H7 (cell line): Measurements from ENCODE around the gene LYRM4. TPM values are rescaled to one million over a fixed set of nuclear protein-coding genes. Genes with fewer than 3 reads are reported as not detected.

Experiments used
- DNase-seq: peaks from one replicate; pipeline ENCODE4 v3.0.0; 2012
- H3K27me3 ChIP-seq: 2 replicates; pipeline ENCODE4 v1.6.0; 2011; ENCODE audit warnings: mild to moderate bottlenecking, low read length; ENCODE audit not compliant: control insufficient read depth, insufficient read depth
- H3K36me3 ChIP-seq: replicated peaks from 2 replicates; pipeline ENCODE4 v1.5.1; 2011; ENCODE audit warnings: low read length; ENCODE audit not compliant: control insufficient read depth, insufficient read depth
- H3K4me3 ChIP-seq: 2 replicates; pipeline ENCODE4 v1.5.1; 2011; ENCODE audit warnings: low read depth, mild to moderate bottlenecking, control low read depth, low read length, moderate library complexity; ENCODE audit not compliant: insufficient read depth
- total RNA-seq: library from RNA; depleted of rRNA; stranded (reverse); fragments of >200 nt; shearing (Covaris generic); gene quantifications from 2 replicates; pipeline ENCODE4 v1.2.3, GENCODE V29; 2014

Gene LYRM4
- total RNA-seq, 1 experiment from 2014 or later: 45.6 TPM

GRCh38 chr6:5290097-5290496 lies 29.3 kb upstream of the LYRM4 start:
- no peaks in the 10 kb centered on the region for H3K27me3 ChIP-seq
- no peak overlapping the region for H3K4me3 ChIP-seq
- H3K36me3 ChIP-seq: no peaks in the 10 kb centered on the region
- no peak for DNase-seq

DNA sequence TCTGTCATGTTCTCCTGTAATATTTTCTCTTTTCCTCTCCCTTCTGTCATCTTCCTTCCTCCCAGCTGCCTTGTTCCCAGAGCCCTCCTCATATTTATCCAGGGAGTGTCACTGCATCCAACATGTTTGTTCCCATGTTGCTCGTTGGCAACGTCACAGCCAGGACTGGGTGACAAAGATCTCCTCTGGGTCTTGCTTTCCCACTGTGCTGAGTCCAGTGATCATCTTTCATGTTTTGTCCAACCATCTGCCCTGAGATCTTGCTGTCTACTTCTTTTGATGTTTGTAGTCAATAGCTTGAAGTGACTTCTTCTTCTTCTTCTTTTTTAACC lies 27.2 kb upstream of the LYRM4 start:
- Histone ChIP-seq H3K27me3 (no peaks in the 10 kb centered on the region), H3K36me3 (no peaks in the 10 kb centered on the region), H3K4me3 (no peak overlapping the region)
- no peak for DNase-seq

- no peak overlapping the region for H3K4me3 ChIP-seq
- no peak for DNase-seq
- H3K36me3 ChIP-seq: no peaks in the 10 kb centered on the region
- no peaks in the 10 kb centered on the region for H3K27me3 ChIP-seq
Measured at GRCh38 chr6:5287205-5287965, 26.6 kb upstream of the LYRM4 start.

GRCh38 chr6:5286780-5287179 lies 26.0 kb upstream of the LYRM4 start:
- Histone ChIP-seq H3K4me3 (no peak overlapping the region), H3K27me3 (no peaks in the 10 kb centered on the region), H3K36me3 (no peaks in the 10 kb centered on the region)
- no peak for DNase-seq

DNA sequence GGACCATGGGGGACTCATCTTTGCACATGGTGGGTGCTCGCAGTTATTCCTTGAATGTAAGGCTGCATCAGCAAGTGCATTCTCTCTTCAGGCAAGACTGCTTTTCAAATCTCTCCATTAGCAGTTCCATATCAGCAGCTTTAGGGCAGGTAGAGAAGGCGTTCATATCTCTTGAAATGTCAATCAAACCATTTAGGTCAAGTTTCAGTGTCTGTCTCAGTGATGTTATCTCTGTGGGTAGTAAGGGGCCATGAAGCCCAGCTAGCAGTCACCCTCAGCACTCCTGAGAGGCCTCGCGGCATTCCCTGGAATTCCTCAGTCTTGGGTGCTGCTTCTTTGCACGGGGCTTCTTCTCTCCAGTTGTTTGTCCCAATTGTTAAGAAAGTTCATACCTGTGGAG lies 24.8 kb upstream of the LYRM4 start:
- Histone ChIP-seq H3K4me3 (no peak overlapping the region), H3K27me3 (no peaks in the 10 kb centered on the region), H3K36me3 (no peaks in the 10 kb centered on the region)
- no peak for DNase-seq

- DNase-seq: no peak
- no peaks in the 10 kb centered on the region for H3K36me3 ChIP-seq
- H3K4me3 ChIP-seq: no peak overlapping the region
Measured at GRCh38 chr6:5285081-5285480, 24.3 kb upstream of the LYRM4 start.

DNA sequence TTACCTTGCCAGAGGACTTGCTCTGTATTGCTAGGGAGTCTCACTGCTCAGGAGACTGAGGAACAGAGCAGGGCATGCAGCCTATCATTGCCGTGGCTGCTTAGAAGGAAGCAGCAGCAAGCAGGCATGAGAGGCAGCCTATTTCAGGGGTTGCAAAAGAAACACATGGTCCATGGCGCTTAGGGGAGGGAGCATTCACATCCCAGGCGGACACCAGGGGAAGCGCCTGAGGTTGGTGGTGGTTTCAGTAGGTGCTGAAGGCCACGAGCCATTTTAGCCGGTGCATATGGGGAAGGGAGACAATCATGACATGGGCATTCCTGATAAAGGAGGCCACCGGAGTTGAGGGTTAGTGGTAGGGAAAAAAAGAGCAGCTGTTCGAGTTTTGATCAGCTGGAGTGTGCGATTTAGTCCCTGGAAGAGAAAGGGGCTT lies 21.5 kb upstream of the LYRM4 start:
- H3K4me3 ChIP-seq: no peak overlapping the region
- no peak for DNase-seq
- no peaks in the 10 kb centered on the region for H3K36me3 ChIP-seq
- H3K27me3 ChIP-seq: no peaks in the 10 kb centered on the region

More at GRCh38 chr6:5285081-5285480, 24.3 kb upstream of the LYRM4 start:
- no peaks in the 10 kb centered on the region for H3K27me3 ChIP-seq

- H3K27me3 ChIP-seq: no peaks in the 10 kb centered on the region
- no peak for DNase-seq
- H3K4me3 ChIP-seq: no peak overlapping the region
Measured at GRCh38 chr6:5280920-5281319, 20.2 kb upstream of the LYRM4 start.

DNA sequence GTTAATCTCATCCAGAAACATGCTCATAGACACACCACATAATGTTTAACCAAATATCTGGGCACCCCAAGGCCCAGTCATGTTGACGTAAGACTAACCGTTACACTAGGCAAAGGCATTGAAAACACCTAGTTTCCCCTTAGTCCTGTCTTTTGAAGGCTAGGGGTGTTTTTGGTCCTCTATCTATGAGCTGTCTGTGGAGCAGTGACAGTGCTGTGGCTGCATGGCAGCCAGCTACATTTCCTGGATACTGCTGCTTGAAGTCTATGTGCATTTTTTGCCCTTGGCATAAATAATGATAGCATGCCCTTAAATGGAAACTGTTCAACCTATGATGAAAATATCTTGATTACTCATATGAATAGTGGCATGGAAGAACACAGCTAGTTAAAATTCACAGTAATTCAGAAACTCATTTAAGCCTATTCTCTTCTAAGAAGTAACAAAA lies 19.2 kb upstream of the LYRM4 start:
- no peak for DNase-seq
- Histone ChIP-seq H3K36me3 (no peaks in the 10 kb centered on the region), H3K4me3 (no peak overlapping the region), H3K27me3 (no peaks in the 10 kb centered on the region)

More at GRCh38 chr6:5280920-5281319, 20.2 kb upstream of the LYRM4 start:
- no peaks in the 10 kb centered on the region for H3K36me3 ChIP-seq

DNA sequence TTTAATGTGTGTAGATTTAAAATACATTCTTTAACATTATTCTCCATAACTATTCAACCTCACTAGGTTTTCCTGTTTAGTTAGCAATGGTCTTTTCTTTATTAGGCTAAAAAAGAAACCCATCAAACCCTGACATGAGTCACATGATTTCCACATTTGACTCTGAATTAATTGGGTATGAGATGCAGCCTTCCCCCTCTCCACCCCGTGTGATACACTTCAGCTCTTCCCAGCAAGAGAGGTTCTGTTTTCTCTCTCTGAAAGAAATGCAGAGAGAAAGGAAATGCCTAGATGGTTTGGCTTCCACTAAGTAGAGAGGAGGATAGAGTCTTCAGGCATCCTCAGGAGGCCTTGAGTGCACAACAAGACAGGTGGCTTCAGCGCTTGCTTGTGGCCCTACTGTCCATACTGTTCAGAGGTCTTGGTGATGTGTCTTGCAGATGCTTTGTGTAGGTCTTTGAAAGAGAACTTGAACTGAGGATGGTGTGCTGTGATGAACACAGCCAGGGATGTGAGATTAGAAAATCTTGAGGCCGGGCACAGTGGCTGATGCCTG lies 17.9 kb upstream of the LYRM4 start:
- H3K4me3 ChIP-seq: no peak overlapping the region
- no peaks in the 10 kb centered on the region for H3K36me3 ChIP-seq
- DNase-seq: no peak
- H3K27me3 ChIP-seq: no peaks in the 10 kb centered on the region

- Histone ChIP-seq H3K36me3 (no peaks in the 10 kb centered on the region), H3K4me3 (no peak overlapping the region), H3K27me3 (no peaks in the 10 kb centered on the region)
- no peak for DNase-seq
Measured at GRCh38 chr6:5278047-5278446, 17.3 kb upstream of the LYRM4 start.

DNA sequence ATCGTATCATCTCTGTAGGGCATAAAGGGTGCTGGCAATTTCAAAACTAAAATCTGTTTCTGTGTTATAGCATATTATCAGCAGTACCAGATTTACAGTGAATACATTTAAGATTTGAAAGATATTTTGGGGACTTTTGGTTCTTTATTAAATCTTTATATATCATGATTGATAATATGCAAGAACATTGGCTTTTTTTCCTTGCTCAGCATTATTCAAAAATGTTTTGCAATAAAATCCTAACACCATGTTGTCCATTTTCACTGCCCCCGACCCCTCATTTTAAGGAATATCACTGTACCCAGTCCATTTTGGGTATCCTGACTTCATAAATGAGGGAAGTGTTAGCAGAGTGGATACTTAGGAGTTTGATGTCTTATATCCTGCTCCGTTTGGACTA lies 16.8 kb upstream of the LYRM4 start:
- H3K4me3 ChIP-seq: no peak overlapping the region
- DNase-seq: no peak
- H3K27me3 ChIP-seq: no peaks in the 10 kb centered on the region
- no peaks in the 10 kb centered on the region for H3K36me3 ChIP-seq

- no peak for DNase-seq
Measured at GRCh38 chr6:5276581-5276980, 15.8 kb upstream of the LYRM4 start.

GRCh38 chr6:5275497-5275896 lies 14.7 kb upstream of the LYRM4 start:
- H3K4me3 ChIP-seq: no peak overlapping the region
- DNase-seq: no peak

More at GRCh38 chr6:5276581-5276980, 15.8 kb upstream of the LYRM4 start:
- Histone ChIP-seq H3K27me3 (no peaks in the 10 kb centered on the region), H3K36me3 (no peaks in the 10 kb centered on the region), H3K4me3 (no peak overlapping the region)

GRCh38 chr6:5274231-5274630 lies 13.5 kb upstream of the LYRM4 start:
- no peaks in the 10 kb centered on the region for H3K27me3 ChIP-seq
- no peaks in the 10 kb centered on the region for H3K36me3 ChIP-seq
- DNase-seq: no peak
- no peak overlapping the region for H3K4me3 ChIP-seq

More at GRCh38 chr6:5275497-5275896, 14.7 kb upstream of the LYRM4 start:
- Histone ChIP-seq H3K36me3 (no peaks in the 10 kb centered on the region), H3K27me3 (no peaks in the 10 kb centered on the region)
